Spleen (tissue), 7 donors: ENCODE results near the gene SLC35F1.

Source experiments
- CTCF ChIP-seq, 11 experiments: fragments of 200-600 bp in 7 of 11; fragments of 450-650 bp in 4 of 11; sonication (generic) in 4 of 11; IDR thresholded peaks in 8 of 11; conservative IDR thresholded peaks in 3 of 11; 1 replicate in 7 of 11; 2 replicates in 4 of 11; pipeline versions ENCODE4 v1.4.0 to v1.8.0; 2016 to 2021; ENCODE audit warnings: antibody characterized with exemption in 11 of 11, inconsistent platforms in 4 of 11, mild to moderate bottlenecking in 1 of 11
- POLR2A ChIP-seq, 3 donors: fragments of 450-650 bp; IDR thresholded peaks; one replicate each; pipeline ENCODE4 v1.5.1; 2017; ENCODE audit warnings: antibody characterized with exemption in 3 of 3, mild to moderate bottlenecking in 1 of 3
- POLR2AphosphoS5 ChIP-seq, 3 donors: sonication (generic); formaldehyde crosslinking; IDR thresholded peaks; one replicate each; pipeline ENCODE4 v1.5.1; 2017; ENCODE audit warnings: antibody characterized with exemption in 3 of 3
- donor health status: DM: no; HTN: no; CAD: no; lungs with moderate emphysema.
- donor health status: DM: no; HTN: no; CAD: no.
- donor health status: DM: no; HTN: no; CAD: no.

GRCh38 chr6:118103381-118104146, 196.5 kb downstream of the SLC35F1 start:
- TF ChIP-seq CTCF (IDR thresholded peaks at IDR 0.05 in 8 of 11, conservative IDR thresholded peaks at IDR 0.05 in 3 of 11) (no peak), POLR2AphosphoS5 (IDR thresholded peaks at IDR 0.05) (no peak), POLR2A (IDR thresholded peaks at IDR 0.05) (no peak)
